Gastrocnemius medialis (tissue), 4 donors: ENCODE measurements around the gene SPON1. TPM values are rescaled to one million over a fixed set of nuclear protein-coding genes. Genes with fewer than 3 reads are reported as not detected.

Experiments
- ATAC-seq, 2 donors: fragments of 150-250 bp; one replicate each; pipeline ENCODE4 v1.9.1; 2016
- DNase-seq, 2 donors: peaks; one replicate each; pipeline ENCODE4 v3.0.0-alpha.2; 2019
- H3K27ac ChIP-seq, 4 donors: fragments of 200-600 bp; sonication (generic); 1 replicate in 1 of 4; 2 replicates in 3 of 4; pipeline ENCODE4 v1.5.1; 2016 to 2018; ENCODE audit warnings: mild to moderate bottlenecking in 2 of 4, moderate library complexity in 1 of 4
- H3K27me3 ChIP-seq, 3 donors: fragments of 200-600 bp; sonication (generic) in 2 of 3; 1 replicate in 1 of 3; 2 replicates in 2 of 3; pipeline versions ENCODE4 v1.5.1 to v1.6.0; 2016 to 2019; ENCODE audit warnings: mild to moderate bottlenecking in 1 of 3, moderate library complexity in 1 of 3
- H3K36me3 ChIP-seq, 2 donors: fragments of 200-600 bp; sonication (generic) in 1 of 2; one replicate each; pipeline ENCODE4 v1.5.1; 2017 to 2018
- H3K4me1 ChIP-seq, 2 donors: fragments of 200-600 bp; sonication (generic) in 1 of 2; one replicate each; pipeline ENCODE4 v1.5.1; 2016 to 2017; ENCODE audit warnings: mild to moderate bottlenecking in 2 of 2
- H3K4me3 ChIP-seq, 4 donors: fragments of 200-600 bp; sonication (generic) in 3 of 4; 1 replicate in 1 of 4; 2 replicates in 3 of 4; pipeline ENCODE4 v1.5.1; 2016 to 2019; ENCODE audit warnings: mild to moderate bottlenecking in 2 of 4
- H3K9me3 ChIP-seq, 3 donors: fragments of 200-600 bp; sonication (generic) in 2 of 3; 1 replicate in 1 of 3; 2 replicates in 2 of 3; pipeline ENCODE4 v1.5.1; 2016 to 2019
- POLR2A ChIP-seq, 2 donors: fragments of 450-650 bp; IDR thresholded peaks; one replicate each; pipeline ENCODE4 v1.6.1; 2017; ENCODE audit warnings: antibody characterized with exemption in 2 of 2, mild to moderate bottlenecking in 2 of 2, moderate library complexity in 2 of 2
- in situ Hi-C, 4 donors: fragments of 200-750 bp; cut with MboI; loops; one replicate each; pipeline versions ENCODE4 v1.15.0 to v1.8.0; 2017; ENCODE audit warnings: low sequenced_read_pairs in 4 of 4
- intact Hi-C: fragments of 100-400 bp; cut with DNase I; formaldehyde crosslinking; loops from one replicate; pipeline ENCODE4 v1.15.1; 2023; ENCODE audit warnings: low total_unique reads
- total RNA-seq, 4 donors: library from RNA; depleted of rRNA; stranded (reverse); fragments of >200 nt; gene quantifications; one replicate each; pipeline versions ENCODE4 v1.1.0 to v1.2.3, GENCODE V29; 2016
- TF ChIP-seq, protein P1 (sequence below), 5 experiments: fragments of 450-650 bp in 3 of 5; fragments of 200-600 bp in 2 of 5; sonication (generic) in 2 of 5; IDR thresholded peaks in 4 of 5; conservative IDR thresholded peaks in 1 of 5; 1 replicate in 4 of 5; 2 replicates in 1 of 5; pipeline ENCODE4 v1.5.1; 2016 to 2019; ENCODE audit warnings: antibody characterized with exemption in 5 of 5, mild to moderate bottlenecking in 3 of 5, moderate library complexity in 3 of 5

Gene SPON1
- total RNA-seq, 4 donors from 2014 or later: 0.10 to 1.6 (median 0.36) TPM

- DNase-seq: peak in 1 of 2 donors; percentile 10
- no peak for TF ChIP-seq POLR2A (IDR thresholded peaks at IDR 0.05)
- TF ChIP-seq, protein P1, sequence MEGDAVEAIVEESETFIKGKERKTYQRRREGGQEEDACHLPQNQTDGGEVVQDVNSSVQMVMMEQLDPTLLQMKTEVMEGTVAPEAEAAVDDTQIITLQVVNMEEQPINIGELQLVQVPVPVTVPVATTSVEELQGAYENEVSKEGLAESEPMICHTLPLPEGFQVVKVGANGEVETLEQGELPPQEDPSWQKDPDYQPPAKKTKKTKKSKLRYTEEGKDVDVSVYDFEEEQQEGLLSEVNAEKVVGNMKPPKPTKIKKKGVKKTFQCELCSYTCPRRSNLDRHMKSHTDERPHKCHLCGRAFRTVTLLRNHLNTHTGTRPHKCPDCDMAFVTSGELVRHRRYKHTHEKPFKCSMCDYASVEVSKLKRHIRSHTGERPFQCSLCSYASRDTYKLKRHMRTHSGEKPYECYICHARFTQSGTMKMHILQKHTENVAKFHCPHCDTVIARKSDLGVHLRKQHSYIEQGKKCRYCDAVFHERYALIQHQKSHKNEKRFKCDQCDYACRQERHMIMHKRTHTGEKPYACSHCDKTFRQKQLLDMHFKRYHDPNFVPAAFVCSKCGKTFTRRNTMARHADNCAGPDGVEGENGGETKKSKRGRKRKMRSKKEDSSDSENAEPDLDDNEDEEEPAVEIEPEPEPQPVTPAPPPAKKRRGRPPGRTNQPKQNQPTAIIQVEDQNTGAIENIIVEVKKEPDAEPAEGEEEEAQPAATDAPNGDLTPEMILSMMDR (IDR thresholded peaks at IDR 0.05 in 4 of 5, conservative IDR thresholded peaks at IDR 0.05 in 1 of 5): no peak
- Histone ChIP-seq H3K9me3 (no peaks in the 10 kb centered on the region), H3K36me3 (no peaks in the 10 kb centered on the region), H3K27me3 (no peaks in the 10 kb centered on the region), H3K4me1 (no peaks in the 10 kb centered on the region), H3K4me3 (no peak overlapping the region), H3K27ac (no peak overlapping the region)
- in situ Hi-C loops: no loop called here
- intact Hi-C loops: no loop called here
- no peak for ATAC-seq
These were observed 91.9 kb downstream of the SPON1 start for GRCh38 chr11:14054116-14055107.

GRCh38 chr11:14055936-14056335 is 93.4 kb downstream of the SPON1 start:
- in situ Hi-C loops (no loop called here), intact Hi-C loops (no loop called here)
- TF ChIP-seq POLR2A (IDR thresholded peaks at IDR 0.05): no peak
- TF ChIP-seq, protein P1 (IDR thresholded peaks at IDR 0.05 in 4 of 5, conservative IDR thresholded peaks at IDR 0.05 in 1 of 5): no peak
- no peaks in the 10 kb centered on the region for H3K4me1 ChIP-seq
- H3K4me3 ChIP-seq: no peak overlapping the region
- DNase-seq: no peak
- no peaks in the 10 kb centered on the region for H3K27me3 ChIP-seq
- ATAC-seq: no peak
- H3K27ac ChIP-seq: no peak overlapping the region
- no peaks in the 10 kb centered on the region for H3K9me3 ChIP-seq
- H3K36me3 ChIP-seq: no peaks in the 10 kb centered on the region

- no peaks in the 10 kb centered on the region for H3K36me3 ChIP-seq
- intact Hi-C loops (no loop called here), in situ Hi-C loops (no loop called here)
- TF ChIP-seq POLR2A (IDR thresholded peaks at IDR 0.05): no peak
- TF ChIP-seq, protein P1 (IDR thresholded peaks at IDR 0.05 in 4 of 5, conservative IDR thresholded peaks at IDR 0.05 in 1 of 5): no peak
- no peaks in the 10 kb centered on the region for H3K9me3 ChIP-seq
- DNase-seq (no peak), ATAC-seq (no peak)
- H3K4me1 ChIP-seq: no peaks in the 10 kb centered on the region
- H3K4me3 ChIP-seq: no peak overlapping the region
- no peaks in the 10 kb centered on the region for H3K27me3 ChIP-seq
- H3K27ac ChIP-seq: no peak overlapping the region
These were observed 95.5 kb downstream of the SPON1 start for GRCh38 chr11:14058061-14058460.

- intact Hi-C loops: no loop called here
- no peaks in the 10 kb centered on the region for H3K27me3 ChIP-seq
These were observed 97.0 kb downstream of the SPON1 start for GRCh38 chr11:14059491-14059890.

More at GRCh38 chr11:14059491-14059890, 97.0 kb downstream of the SPON1 start:
- DNase-seq: no peak
- no peaks in the 10 kb centered on the region for H3K9me3 ChIP-seq
- no peak overlapping the region for H3K4me3 ChIP-seq
- H3K4me1 ChIP-seq: no peaks in the 10 kb centered on the region
- no peaks in the 10 kb centered on the region for H3K36me3 ChIP-seq
- no peak overlapping the region for H3K27ac ChIP-seq
- ATAC-seq: no peak
- in situ Hi-C loops: no loop called here
- TF ChIP-seq POLR2A (IDR thresholded peaks at IDR 0.05): no peak
- TF ChIP-seq, protein P1 (IDR thresholded peaks at IDR 0.05 in 4 of 5, conservative IDR thresholded peaks at IDR 0.05 in 1 of 5): no peak
